A549 (cell line): ENCODE results near the gene HES4. TPM values are rescaled to one million over a fixed set of nuclear protein-coding genes. Genes with fewer than 3 reads are reported as not detected.
"Not testable (repeated sequence)": the region's sequence is repeated elsewhere in the genome, so short reads cannot be mapped to it uniquely, and the experiment has no call there.

Experiments used
- ATAC-seq, 2 experiments: fragments of 200-7000 bp in 1 of 2; fragments of >200 bp in 1 of 2; cut with Nextera tagmentation in 1 of 2; cut with Tn5 transposase in 1 of 2; 3 replicates each; pipeline versions ENCODE4 v1.8.0 to v1.9.1; 2018 to 2020; ENCODE audit warnings: mild to moderate bottlenecking in 1 of 2, moderate library complexity in 1 of 2
- CTCF ChIA-PET: fragments of 300-600 bp; sonication (Branson Sonifier 250); formaldehyde crosslinking; extraction: SDS; loops from one replicate; lab custom pipeline; 2021; ENCODE audit warnings: antibody characterized with exemption, inconsistent platforms; lab: Yijun Ruan, JAX
- POLR2A ChIA-PET: fragments of 350-600 bp; formaldehyde crosslinking; extraction: SDS; loops from one replicate; lab custom pipeline; 2021; ENCODE audit warnings: antibody characterized with exemption, inconsistent platforms; lab: Yijun Ruan, JAX
- DNase-seq, 2 experiments: peaks; one replicate each; pipeline versions ENCODE4 v3.0.0 to v3.0.0-alpha.2; 2011 to 2016; ENCODE audit warnings: low read depth in 1 of 2, low spot score in 1 of 2
- FAIRE-seq: peaks from 2 replicates; lab custom pipeline; 2011; peaks lifted over from hg19 to GRCh38; lab: Jason Lieb, UNC
- H3K27ac ChIP-seq, 2 experiments: fragments of >200 bp; sonication (Bioruptor Twin); formaldehyde crosslinking; 3 replicates each; pipeline ENCODE4 v1.5.1; 2016 to 2017
- H3K4me1 ChIP-seq: fragments of >200 bp; sonication (Bioruptor Twin); formaldehyde crosslinking; 3 replicates; pipeline ENCODE4 v1.6.1; 2016
- H3K4me2 ChIP-seq: fragments of >200 bp; sonication (Bioruptor Twin); formaldehyde crosslinking; 3 replicates; pipeline ENCODE4 v1.6.1; 2016
- H3K4me3 ChIP-seq: fragments of >200 bp; sonication (Bioruptor Twin); formaldehyde crosslinking; 3 replicates; pipeline ENCODE4 v1.5.1; 2016
- H3K9me3 ChIP-seq: fragments of >200 bp; sonication (Bioruptor Twin); formaldehyde crosslinking; 3 replicates; pipeline ENCODE4 v1.6.1; 2016
- BHLHE40 ChIP-seq: IDR thresholded peaks from 2 replicates; pipeline ENCODE4 v1.6.1; 2012; ENCODE audit warnings: low read depth, low read length, inconsistent platforms
- EHMT2 ChIP-seq: fragments of 200-600 bp; sonication (generic); IDR thresholded peaks from 2 replicates; pipeline ENCODE4 v1.6.1; 2016; ENCODE audit warnings: antibody characterized with exemption, low read depth, mild to moderate bottlenecking, moderate library complexity
- FOSL2 ChIP-seq, 2 experiments: fragments of 450-650 bp in 1 of 2; fragments of >200 bp in 1 of 2; sonication (Bioruptor Twin) in 1 of 2; formaldehyde crosslinking; IDR thresholded peaks; 2 replicates each; pipeline versions ENCODE4 v1.5.0 to v1.6.1; 2016 to 2020; ENCODE audit warnings: mild to moderate bottlenecking in 1 of 2, moderate library complexity in 1 of 2
- FOXS1 ChIP-seq: fragments of 250-450 bp; sonication (Bioruptor Pico); IDR thresholded peaks from 2 replicates; pipeline ENCODE4 v1.5.0; 2020; ENCODE audit warnings: mild to moderate bottlenecking, moderate library complexity
- HDAC2 ChIP-seq: fragments of 200-600 bp; sonication (generic); IDR thresholded peaks from 2 replicates; pipeline ENCODE4 v1.6.1; 2016
- JUN ChIP-seq, 2 experiments: fragments of >200 bp; sonication (Bioruptor Twin); formaldehyde crosslinking; IDR thresholded peaks; 2 replicates in 1 of 2; 3 replicates in 1 of 2; pipeline ENCODE4 v1.6.1; 2016 to 2017
- KDM1A ChIP-seq: fragments of 200-600 bp; sonication (generic); IDR thresholded peaks from 2 replicates; pipeline ENCODE4 v1.6.1; 2016; ENCODE audit warnings: low read depth, mild to moderate bottlenecking
- MYC ChIP-seq: IDR thresholded peaks from 2 replicates; pipeline ENCODE4 v1.6.1; 2012; ENCODE audit warnings: mild to moderate bottlenecking, inconsistent platforms, low read length, improper control_type of control experiment, borderline replicate concordance
- NPAS2 ChIP-seq: fragments of 250-450 bp; sonication (Bioruptor Pico); IDR thresholded peaks from 2 replicates; pipeline ENCODE4 v1.8.0; 2022; ENCODE audit warnings: mild to moderate bottlenecking, moderate library complexity, borderline replicate concordance
- POLR2AphosphoS2 ChIP-seq: conservative IDR thresholded peaks from 2 replicates; pipeline ENCODE4 v1.6.1; 2012; ENCODE audit warnings: low read length, improper control_type of control experiment, inconsistent platforms
- RARB ChIP-seq: fragments of 250-450 bp; sonication (Bioruptor Pico); IDR thresholded peaks from 2 replicates; pipeline ENCODE4 v1.8.0; 2021; ENCODE audit warnings: mild to moderate bottlenecking, moderate library complexity
- RCOR1 ChIP-seq: fragments of 150-350 bp; IDR thresholded peaks from 2 replicates; pipeline ENCODE4 v1.6.1; 2014; ENCODE audit warnings: antibody characterized with exemption, low read length, low read depth
- RNF2 ChIP-seq: fragments of 200-600 bp; sonication (generic); IDR thresholded peaks from 2 replicates; pipeline ENCODE4 v1.6.1; 2016; ENCODE audit warnings: low read depth, mild to moderate bottlenecking, antibody characterized with exemption, moderate library complexity, borderline replicate concordance
- SMC3 ChIP-seq: fragments of >200 bp; sonication (Bioruptor Twin); formaldehyde crosslinking; IDR thresholded peaks from 3 replicates; pipeline ENCODE4 v1.6.1; 2018; ENCODE audit warnings: inconsistent platforms
- TFCP2L1 ChIP-seq: fragments of 250-450 bp; sonication (Bioruptor Pico); IDR thresholded peaks from 2 replicates; pipeline ENCODE4 v1.5.0; 2021; ENCODE audit warnings: mild to moderate bottlenecking
- TP53 ChIP-seq: fragments of 250-450 bp; sonication (Bioruptor Pico); IDR thresholded peaks from 2 replicates; pipeline ENCODE4 v1.5.0; 2021; ENCODE audit warnings: mild to moderate bottlenecking, moderate library complexity
- ZNF302 ChIP-seq: fragments of 250-450 bp; sonication (Bioruptor Pico); IDR thresholded peaks from 2 replicates; pipeline ENCODE4 v1.9.0; 2021; ENCODE audit warnings: inconsistent platforms, mild to moderate bottlenecking, moderate library complexity
- WGBS: methylation state at CpG from one replicate; pipeline ENCODE4 v1.1.6; 2017; ENCODE audit errors: missing lambda C conversion rate; 5-methylcytosine and 5-hydroxymethylcytosine counted together
- polyA plus RNA-seq, 4 experiments: library from polyadenylated mRNA; depleted of rRNA in 3 of 4; stranded (reverse); fragments of >200 nt; fragmentation: RNase III in 1 of 4; extraction: RNeasy Plus Mini Kit Qiagen cat#74134 plus additional on column Dnase treatment in 1 of 4; gene quantifications; 2 replicates in 3 of 4; 3 replicates in 1 of 4; pipeline ENCODE4 v1.2.3, GENCODE V29; 2011 to 2017
- TF ChIP-seq, protein P1 (sequence below): fragments of 250-450 bp; sonication (Bioruptor Pico); IDR thresholded peaks from 2 replicates; pipeline ENCODE4 v1.5.0; 2020; ENCODE audit warnings: low read depth, mild to moderate bottlenecking, moderate library complexity
- TF ChIP-seq, protein P2 (sequence below): IDR thresholded peaks from 2 replicates; pipeline ENCODE4 v1.6.1; 2012
- TF ChIP-seq, protein P3 (sequence below): fragments of >200 bp; sonication (Bioruptor Twin); formaldehyde crosslinking; IDR thresholded peaks from 3 replicates; pipeline ENCODE4 v1.5.1; 2016
- TF ChIP-seq, protein P4 (sequence below): IDR thresholded peaks from 2 replicates; pipeline ENCODE4 v1.6.1; 2012; ENCODE audit warnings: low read depth, borderline replicate concordance

HES4 gene
- polyA plus RNA-seq, 2 of the 4 experiments (the other 2 are of a cell fraction) = 5.9 to 8.4 TPM

DNA sequence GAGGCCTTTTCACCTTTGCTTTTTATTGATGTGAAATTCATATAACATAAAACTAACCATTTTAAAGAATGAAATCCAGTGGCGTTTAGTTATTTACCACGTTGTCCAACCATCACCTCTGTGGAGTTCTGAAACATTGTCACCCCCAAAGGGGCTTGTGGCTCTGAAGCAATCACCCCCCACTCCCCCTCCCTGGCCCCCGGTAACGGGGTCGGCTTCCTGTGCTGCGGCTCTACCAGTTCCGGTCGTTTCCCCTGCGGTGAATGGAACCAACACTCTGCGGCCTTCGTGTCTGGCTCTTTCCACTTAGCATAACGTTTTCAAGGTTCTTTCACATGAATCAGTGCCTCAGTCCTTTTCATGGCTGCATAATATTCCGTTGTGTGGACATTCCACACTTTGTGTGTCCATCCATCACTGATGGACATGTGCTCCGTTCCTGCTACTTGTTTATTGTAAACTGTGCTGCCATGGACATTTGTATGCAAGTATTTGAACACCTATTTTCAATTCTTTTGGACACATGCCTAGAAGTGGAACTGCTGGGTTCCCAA, 11.6 kb upstream of the HES4 start:
- TF ChIP-seq KDM1A (peak; percentile 50; the same call in 1 of the 2 replicates), SMC3 (no peak)
- no peak for ATAC-seq
- CTCF ChIA-PET = no interaction called here
- POLR2A ChIA-PET = no interaction called here
- no peak for FAIRE-seq
- 77% methylated on average over 14 of the region's 14 CpGs for WGBS
- no peak overlapping the region for H3K4me2 ChIP-seq
- H3K4me3 ChIP-seq = no peak overlapping the region
- H3K9me3 ChIP-seq = no peaks in the 10 kb centered on the region
- no peak overlapping the region for H3K27ac ChIP-seq
- peaks cover 10% of the 10 kb centered on the region for H3K4me1 ChIP-seq
- no peak for DNase-seq

GRCh38 chr1:1010131-1010530, 10.2 kb upstream of the HES4 start:
- H3K27ac ChIP-seq, POLR2A ChIA-PET, H3K4me3 ChIP-seq, ATAC-seq, FAIRE-seq, H3K4me2 ChIP-seq, DNase-seq, H3K9me3 ChIP-seq: not testable (repeated sequence)
- 94% methylated on average over 8 of the region's 8 CpGs for WGBS
- CTCF ChIA-PET = interaction anchor here (1.0 to 1.6 kb wide), 4 partner anchors 9 to 56 kb away, joined by 4 to 5 read pairs (median 4); no protein-coding TSS in a partner anchor
- peaks cover 24% of the 10 kb centered on the region for H3K4me1 ChIP-seq

DNA sequence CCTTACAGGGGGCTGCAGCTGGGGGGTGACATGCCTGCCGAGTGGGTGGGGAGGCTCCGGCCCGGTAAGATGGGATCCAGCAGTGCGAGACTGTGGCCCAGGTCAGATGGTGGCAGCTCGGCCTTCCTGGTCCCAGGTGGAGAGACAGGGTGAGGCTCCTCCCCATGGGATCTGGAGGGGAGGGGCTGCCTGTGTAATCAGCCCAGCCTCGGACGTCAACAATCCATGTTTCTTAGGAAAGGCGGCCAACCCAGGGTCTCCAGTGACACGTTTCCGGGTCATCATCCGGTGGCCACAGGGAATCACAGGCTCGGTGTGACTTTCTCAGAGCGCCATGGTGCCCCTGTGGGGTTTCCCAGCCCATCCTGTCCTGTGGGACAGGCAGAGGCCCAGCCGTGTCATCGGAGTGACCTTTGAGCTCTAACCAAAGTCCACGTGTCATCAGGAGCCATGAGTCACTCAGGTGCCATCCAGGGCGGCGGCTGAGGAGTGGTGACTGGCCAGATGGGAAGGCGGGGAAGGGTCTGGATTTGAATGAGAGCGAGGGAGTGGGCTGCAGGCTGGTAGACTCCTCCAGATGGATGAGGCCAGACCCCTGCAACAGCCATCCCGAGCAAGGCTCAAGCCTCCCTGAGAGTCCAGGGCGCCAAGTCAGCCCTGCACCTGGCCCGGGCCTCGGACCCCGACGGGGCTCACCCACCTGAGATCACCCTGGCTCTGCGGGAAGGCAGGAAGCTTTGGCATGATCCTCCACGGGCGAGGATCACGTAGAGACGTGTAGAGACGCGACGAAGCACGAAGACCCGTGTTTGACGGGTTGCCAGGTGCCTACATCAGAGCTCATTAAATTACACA, 6.6 kb upstream of the HES4 start:
- Histone ChIP-seq H3K27ac (peak overlapping the region in 1 of 2 experiments; percentile 69; a peak in 3 of 6 replicates), H3K4me2 (peak overlapping the region; percentile 51), H3K4me1 (peaks cover 24% of the 10 kb centered on the region), H3K9me3 (no peaks in the 10 kb centered on the region), H3K4me3 (no peak overlapping the region)
- TF ChIP-seq FOSL2 (IDR thresholded peaks at IDR 0.05) (no peak), FOSL2 (CRISPR knock-in tag; IDR thresholded peaks at IDR 0.05) (peak; percentile 67)
- TF ChIP-seq, protein P1, sequence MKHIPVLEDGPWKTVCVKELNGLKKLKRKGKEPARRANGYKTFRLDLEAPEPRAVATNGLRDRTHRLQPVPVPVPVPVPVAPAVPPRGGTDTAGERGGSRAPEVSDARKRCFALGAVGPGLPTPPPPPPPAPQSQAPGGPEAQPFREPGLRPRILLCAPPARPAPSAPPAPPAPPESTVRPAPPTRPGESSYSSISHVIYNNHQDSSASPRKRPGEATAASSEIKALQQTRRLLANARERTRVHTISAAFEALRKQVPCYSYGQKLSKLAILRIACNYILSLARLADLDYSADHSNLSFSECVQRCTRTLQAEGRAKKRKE (CRISPR knock-in tag) = no peak
- CTCF ChIA-PET = interaction anchor here (0.7 to 2.1 kb wide), 6 partner anchors 9 to 116 kb away, joined by 3 to 6 read pairs (median 4); no protein-coding TSS in a partner anchor
- FAIRE-seq (no peak), ATAC-seq (no peak; a peak in 1 of 6 replicates), DNase-seq (no peak)
- POLR2A ChIA-PET = no interaction called here
- WGBS = 81% methylated on average over 30 of the region's 37 CpGs

DNA sequence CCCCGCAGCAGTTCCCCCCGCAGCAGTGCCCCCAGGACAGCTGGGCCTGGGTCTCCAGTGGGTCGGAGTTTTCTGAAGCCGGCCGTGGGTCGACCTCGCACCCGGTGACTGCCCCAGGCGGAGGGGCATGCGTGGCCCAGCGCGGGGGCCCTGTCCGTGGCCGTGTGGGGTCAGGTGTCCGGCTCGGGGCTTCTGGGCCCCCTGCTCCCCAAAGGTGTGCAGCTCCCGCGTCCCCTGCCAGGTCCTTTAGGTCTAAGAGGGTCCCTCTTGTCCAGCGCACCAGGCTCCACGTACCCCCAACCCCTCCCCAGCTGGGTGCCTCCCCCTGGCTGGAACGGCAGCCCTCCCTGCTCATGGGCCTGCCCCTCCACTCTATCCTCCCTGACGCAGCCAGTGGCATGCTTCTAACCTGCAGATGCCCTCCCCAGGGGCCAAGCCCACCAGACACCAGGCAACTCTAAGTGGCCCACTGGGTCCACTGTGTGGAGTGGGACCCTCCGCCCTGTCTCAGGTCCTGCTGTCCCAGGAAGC, 5.9 kb upstream of the HES4 start:
- no peak for ATAC-seq
- H3K4me1 ChIP-seq = peaks cover 24% of the 10 kb centered on the region
- H3K4me2 ChIP-seq = peak overlapping the region; percentile 51
- H3K9me3 ChIP-seq = no peaks in the 10 kb centered on the region
- peak overlapping the region in 1 of 2 experiments; percentile 69; a peak in 3 of 6 replicates for H3K27ac ChIP-seq
- WGBS = 95% methylated on average over 8 of the region's 23 CpGs
- POLR2A ChIA-PET = no interaction called here
- no peak for DNase-seq
- CTCF ChIA-PET = interaction anchor here (1.0 to 2.1 kb wide), 4 partner anchors 10 to 54 kb away, joined by 3 to 6 read pairs (median 4); no protein-coding TSS in a partner anchor
- H3K4me3 ChIP-seq = no peak overlapping the region
- FAIRE-seq = no peak
- TF ChIP-seq EHMT2 = no peak
- TF ChIP-seq RCOR1 = no peak
- no peak for TF ChIP-seq JUN (IDR thresholded peaks at IDR 0.05)
- TF ChIP-seq, protein P2, sequence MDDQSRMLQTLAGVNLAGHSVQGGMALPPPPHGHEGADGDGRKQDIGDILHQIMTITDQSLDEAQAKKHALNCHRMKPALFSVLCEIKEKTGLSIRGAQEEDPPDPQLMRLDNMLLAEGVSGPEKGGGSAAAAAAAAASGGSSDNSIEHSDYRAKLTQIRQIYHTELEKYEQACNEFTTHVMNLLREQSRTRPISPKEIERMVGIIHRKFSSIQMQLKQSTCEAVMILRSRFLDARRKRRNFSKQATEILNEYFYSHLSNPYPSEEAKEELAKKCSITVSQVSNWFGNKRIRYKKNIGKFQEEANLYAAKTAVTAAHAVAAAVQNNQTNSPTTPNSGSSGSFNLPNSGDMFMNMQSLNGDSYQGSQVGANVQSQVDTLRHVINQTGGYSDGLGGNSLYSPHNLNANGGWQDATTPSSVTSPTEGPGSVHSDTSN = no peak
- TF ChIP-seq POLR2AphosphoS2 = no peak
- no peak for TF ChIP-seq FOSL2 (IDR thresholded peaks at IDR 0.05)
- no peak for TF ChIP-seq FOSL2 (CRISPR knock-in tag; IDR thresholded peaks at IDR 0.05)
- TF ChIP-seq, protein P3, sequence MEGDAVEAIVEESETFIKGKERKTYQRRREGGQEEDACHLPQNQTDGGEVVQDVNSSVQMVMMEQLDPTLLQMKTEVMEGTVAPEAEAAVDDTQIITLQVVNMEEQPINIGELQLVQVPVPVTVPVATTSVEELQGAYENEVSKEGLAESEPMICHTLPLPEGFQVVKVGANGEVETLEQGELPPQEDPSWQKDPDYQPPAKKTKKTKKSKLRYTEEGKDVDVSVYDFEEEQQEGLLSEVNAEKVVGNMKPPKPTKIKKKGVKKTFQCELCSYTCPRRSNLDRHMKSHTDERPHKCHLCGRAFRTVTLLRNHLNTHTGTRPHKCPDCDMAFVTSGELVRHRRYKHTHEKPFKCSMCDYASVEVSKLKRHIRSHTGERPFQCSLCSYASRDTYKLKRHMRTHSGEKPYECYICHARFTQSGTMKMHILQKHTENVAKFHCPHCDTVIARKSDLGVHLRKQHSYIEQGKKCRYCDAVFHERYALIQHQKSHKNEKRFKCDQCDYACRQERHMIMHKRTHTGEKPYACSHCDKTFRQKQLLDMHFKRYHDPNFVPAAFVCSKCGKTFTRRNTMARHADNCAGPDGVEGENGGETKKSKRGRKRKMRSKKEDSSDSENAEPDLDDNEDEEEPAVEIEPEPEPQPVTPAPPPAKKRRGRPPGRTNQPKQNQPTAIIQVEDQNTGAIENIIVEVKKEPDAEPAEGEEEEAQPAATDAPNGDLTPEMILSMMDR = no peak
- TF ChIP-seq RARB = no peak
- no peak for TF ChIP-seq ZNF302 (CRISPR knock-in tag)
- no peak for TF ChIP-seq MYC
- TF ChIP-seq, protein P4, sequence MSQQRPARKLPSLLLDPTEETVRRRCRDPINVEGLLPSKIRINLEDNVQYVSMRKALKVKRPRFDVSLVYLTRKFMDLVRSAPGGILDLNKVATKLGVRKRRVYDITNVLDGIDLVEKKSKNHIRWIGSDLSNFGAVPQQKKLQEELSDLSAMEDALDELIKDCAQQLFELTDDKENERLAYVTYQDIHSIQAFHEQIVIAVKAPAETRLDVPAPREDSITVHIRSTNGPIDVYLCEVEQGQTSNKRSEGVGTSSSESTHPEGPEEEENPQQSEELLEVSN = no peak
- TF ChIP-seq NPAS2 (CRISPR knock-in tag) = no peak
- no peak for TF ChIP-seq BHLHE40
- TF ChIP-seq TFCP2L1 (CRISPR knock-in tag) = no peak
- TF ChIP-seq SMC3 = no peak
- TF ChIP-seq FOXS1 (CRISPR knock-in tag) = no peak
- TF ChIP-seq TP53 (CRISPR knock-in tag) = no peak
- TF ChIP-seq HDAC2 = no peak
- no peak for TF ChIP-seq RNF2
